Gastrocnemius medialis (tissue), 4 donors: ENCODE results near the gene ERC2.

Experiments
- CTCF ChIP-seq, 5 experiments: fragments of 450-650 bp in 3 of 5; fragments of 200-600 bp in 2 of 5; sonication (generic) in 2 of 5; IDR thresholded peaks in 4 of 5; conservative IDR thresholded peaks in 1 of 5; 1 replicate in 4 of 5; 2 replicates in 1 of 5; pipeline ENCODE4 v1.5.1; 2016 to 2019; ENCODE audit warnings: antibody characterized with exemption in 5 of 5, mild to moderate bottlenecking in 3 of 5, moderate library complexity in 3 of 5
- POLR2A ChIP-seq, 2 donors: fragments of 450-650 bp; IDR thresholded peaks; one replicate each; pipeline ENCODE4 v1.6.1; 2017; ENCODE audit warnings: antibody characterized with exemption in 2 of 2, mild to moderate bottlenecking in 2 of 2, moderate library complexity in 2 of 2

GRCh38 chr3:55585856-55586255 is 882.4 kb downstream of the ERC2 start:
- no peak for TF ChIP-seq CTCF (IDR thresholded peaks at IDR 0.05 in 4 of 5, conservative IDR thresholded peaks at IDR 0.05 in 1 of 5)
- no peak for TF ChIP-seq POLR2A (IDR thresholded peaks at IDR 0.05)
